ACC112 (cell line): ENCODE results near the gene PRKCB.

Experiments used
- H2AFZ ChIP-seq: fragments of 200-600 bp; sonication (generic); one replicate; pipeline ENCODE4 v1.6.0; 2017; ENCODE audit warnings: antibody characterized with exemption, low read length; ENCODE audit not compliant: unreplicated experiment
- H3K27ac ChIP-seq: fragments of 200-600 bp; sonication (generic); 2 replicates; pipeline ENCODE4 v1.5.1; 2014; ENCODE audit warnings: low read depth, mild to moderate bottlenecking, antibody characterized with exemption, low read length, moderate library complexity
- H3K27me3 ChIP-seq: fragments of 200-600 bp; sonication (generic); 2 replicates; pipeline ENCODE4 v1.6.1; 2014; ENCODE audit warnings: mild to moderate bottlenecking, antibody characterized with exemption, low read length, moderate library complexity, mixed read lengths; ENCODE audit not compliant: insufficient read depth
- H3K36me3 ChIP-seq: fragments of 200-600 bp; sonication (generic); 2 replicates; pipeline ENCODE4 v1.6.1; 2016; ENCODE audit warnings: mild to moderate bottlenecking, antibody characterized with exemption, low read length, moderate library complexity, mixed read lengths; ENCODE audit not compliant: insufficient read depth
- H3K4me1 ChIP-seq: fragments of 200-600 bp; sonication (generic); one replicate; pipeline ENCODE4 v1.6.1; 2016; ENCODE audit warnings: low read length, mixed read lengths; ENCODE audit not compliant: insufficient read depth, unreplicated experiment, control insufficient read depth
- H3K4me3 ChIP-seq: fragments of 200-600 bp; sonication (generic); 2 replicates; pipeline ENCODE4 v1.5.1; 2014; ENCODE audit warnings: mild to moderate bottlenecking, low read depth, low read length
- H3K79me2 ChIP-seq: fragments of 200-600 bp; sonication (generic); one replicate; pipeline ENCODE4 v1.6.0; 2016; ENCODE audit warnings: low read length; ENCODE audit not compliant: control insufficient read depth, unreplicated experiment, insufficient read depth

The PRKCB gene

DNA sequence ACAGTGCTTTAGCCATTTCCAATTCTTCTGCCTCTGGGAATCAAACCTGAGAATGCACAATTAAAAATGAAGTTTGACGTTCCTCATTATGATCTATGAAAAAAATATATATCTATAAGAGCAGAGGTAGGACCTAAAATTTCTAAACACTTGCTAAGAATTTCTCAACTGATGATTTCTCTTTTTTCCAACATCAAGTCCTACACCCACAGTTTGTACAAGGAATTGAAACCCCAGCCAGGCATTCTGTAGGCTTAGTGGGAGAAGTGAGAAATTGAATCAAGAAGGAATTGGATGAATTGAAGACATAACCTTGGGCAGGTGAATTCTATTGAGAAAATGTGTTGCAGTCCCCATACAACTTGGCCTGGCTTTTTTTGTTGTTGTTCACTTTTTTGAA lies 423.0 kb downstream of the PRKCB start:
- H3K27ac ChIP-seq, result no peak overlapping the region
- no peaks in the 10 kb centered on the region for H3K36me3 ChIP-seq
- H3K79me2 ChIP-seq, result no peaks in the 10 kb centered on the region
- H2AFZ ChIP-seq, result no peak overlapping the region
- peaks cover 17% of the 10 kb centered on the region for H3K27me3 ChIP-seq
- no peak overlapping the region for H3K4me3 ChIP-seq
- no peaks in the 10 kb centered on the region for H3K4me1 ChIP-seq

DNA sequence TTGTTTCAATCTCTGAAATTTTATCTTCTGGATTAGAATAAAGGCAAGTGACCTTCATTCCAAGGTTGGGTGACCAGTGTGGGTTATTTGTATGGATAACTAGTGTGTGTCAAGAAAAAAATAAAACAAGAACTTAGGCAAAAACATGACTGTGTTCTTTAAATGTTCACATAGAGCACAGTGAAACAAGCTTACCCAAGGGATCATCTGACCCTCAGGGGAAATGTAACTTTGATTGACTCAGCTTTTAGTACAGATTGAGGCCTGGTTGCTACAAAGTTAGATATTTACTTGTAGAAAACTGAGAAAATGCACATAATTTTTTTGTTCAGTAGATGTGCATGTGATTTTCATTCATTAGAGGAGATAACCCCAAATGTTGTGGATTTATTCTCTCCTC lies 427.0 kb downstream of the PRKCB start:
- no peaks in the 10 kb centered on the region for H3K4me1 ChIP-seq
- no peak overlapping the region for H2AFZ ChIP-seq
- no peaks in the 10 kb centered on the region for H3K79me2 ChIP-seq
- no peak overlapping the region for H3K4me3 ChIP-seq
- H3K27me3 ChIP-seq, result no peaks in the 10 kb centered on the region
- H3K27ac ChIP-seq, result no peak overlapping the region
- no peaks in the 10 kb centered on the region for H3K36me3 ChIP-seq
